ENCODE measurements around the gene MTCL3.

MTCL3 gene

DNA sequence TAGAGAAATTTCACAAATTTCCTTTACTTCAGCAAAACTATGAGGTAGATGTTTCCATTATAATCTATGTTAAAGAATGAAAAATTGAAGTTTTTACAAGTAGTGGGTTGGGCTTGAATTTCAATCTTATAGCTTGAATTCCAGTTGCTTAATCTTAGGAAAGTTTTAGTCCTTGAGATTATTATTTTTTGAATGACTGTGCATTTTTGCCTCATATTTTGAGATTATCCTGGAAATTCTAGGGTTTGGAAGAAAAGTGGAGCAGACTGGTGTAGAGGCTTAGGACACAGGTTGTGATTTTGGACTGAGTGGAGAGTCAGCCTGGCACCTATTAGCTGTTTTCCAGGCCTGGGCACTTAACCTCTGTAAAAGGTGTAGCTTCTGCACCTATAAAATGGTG lies 5.7 kb downstream of the MTCL3 start:
- Histone ChIP-seq H3K36me3 (ENCODE audit: insufficient read depth, low read length, poor library complexity, severe bottlenecking) (peaks cover 49% of the 10 kb centered on the region), H3K27ac (ENCODE audit: low read depth, low read length, poor library complexity, severe bottlenecking) (no peak overlapping the region), H3K27me3 (replicated peaks; ENCODE audit: insufficient read depth, low read depth, low read length, poor library complexity) (no peaks in the 10 kb centered on the region), H3K4me1 (ENCODE audit: insufficient read depth, low read length, poor library complexity, severe bottlenecking) (peaks cover 19% of the 10 kb centered on the region), H3K9me3 (ENCODE audit: low read depth, low read length, poor library complexity, severe bottlenecking) (peaks cover 8% of the 10 kb centered on the region), H3K4me3 (ENCODE audit: low read depth, low read length, poor library complexity, severe bottlenecking) (no peak overlapping the region)
- no peak for DNase-seq (ENCODE audit: low spot score)
- no TSS peak for BruUV-seq (replicated peaks)
- POLR2A ChIA-PET (ENCODE audit: low non-redundant PET): interaction anchor here (0.6 kb wide), 1 partner anchor 226 kb away, joined by 3 read pairs; no protein-coding TSS in a partner anchor
- intact Hi-C loops (cut with micrococcal nuclease; ENCODE audit: unreplicated experiment): no loop called here
- no peak for TF ChIP-seq EZH2 (IDR thresholded peaks at IDR 0.05; ENCODE audit: borderline replicate concordance, low read depth, low read length, poor library complexity, severe bottlenecking)
- TF ChIP-seq, protein P1, sequence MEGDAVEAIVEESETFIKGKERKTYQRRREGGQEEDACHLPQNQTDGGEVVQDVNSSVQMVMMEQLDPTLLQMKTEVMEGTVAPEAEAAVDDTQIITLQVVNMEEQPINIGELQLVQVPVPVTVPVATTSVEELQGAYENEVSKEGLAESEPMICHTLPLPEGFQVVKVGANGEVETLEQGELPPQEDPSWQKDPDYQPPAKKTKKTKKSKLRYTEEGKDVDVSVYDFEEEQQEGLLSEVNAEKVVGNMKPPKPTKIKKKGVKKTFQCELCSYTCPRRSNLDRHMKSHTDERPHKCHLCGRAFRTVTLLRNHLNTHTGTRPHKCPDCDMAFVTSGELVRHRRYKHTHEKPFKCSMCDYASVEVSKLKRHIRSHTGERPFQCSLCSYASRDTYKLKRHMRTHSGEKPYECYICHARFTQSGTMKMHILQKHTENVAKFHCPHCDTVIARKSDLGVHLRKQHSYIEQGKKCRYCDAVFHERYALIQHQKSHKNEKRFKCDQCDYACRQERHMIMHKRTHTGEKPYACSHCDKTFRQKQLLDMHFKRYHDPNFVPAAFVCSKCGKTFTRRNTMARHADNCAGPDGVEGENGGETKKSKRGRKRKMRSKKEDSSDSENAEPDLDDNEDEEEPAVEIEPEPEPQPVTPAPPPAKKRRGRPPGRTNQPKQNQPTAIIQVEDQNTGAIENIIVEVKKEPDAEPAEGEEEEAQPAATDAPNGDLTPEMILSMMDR (conservative IDR thresholded peaks at IDR 0.05; ENCODE audit: low read depth, low read length): no peak
- CTCF ChIA-PET: no interaction called here

DNA sequence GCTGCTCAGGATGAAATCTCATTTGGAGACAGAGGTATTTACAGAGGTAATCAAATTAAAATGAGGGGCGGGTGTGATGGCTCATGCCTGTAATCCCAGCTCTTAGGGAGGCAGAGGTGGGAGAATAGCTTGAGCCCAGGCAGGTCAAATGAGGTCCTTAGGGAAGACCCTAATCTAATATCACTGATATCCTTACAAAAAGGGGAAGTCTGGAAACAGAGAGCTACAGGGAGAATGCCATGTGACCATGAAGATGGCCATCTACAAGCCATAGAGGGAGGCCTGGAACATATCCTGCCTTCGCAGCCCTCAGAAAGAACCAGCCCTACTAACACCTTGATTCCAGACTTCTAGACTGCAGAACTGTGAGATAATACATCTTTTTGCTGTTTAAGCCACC lies 8.3 kb downstream of the MTCL3 start:
- no TSS peak for BruUV-seq (replicated peaks)
- H3K27ac ChIP-seq (ENCODE audit: low read depth, low read length, poor library complexity, severe bottlenecking): no peak overlapping the region
- H3K9me3 ChIP-seq (ENCODE audit: low read depth, low read length, poor library complexity, severe bottlenecking): peaks cover 8% of the 10 kb centered on the region
- ChIA-PET CTCF (no interaction called here), POLR2A (ENCODE audit: low non-redundant PET) (no interaction called here)
- peaks cover 11% of the 10 kb centered on the region for H3K4me1 ChIP-seq (ENCODE audit: insufficient read depth, low read length, poor library complexity, severe bottlenecking)
- peaks cover 57% of the 10 kb centered on the region for H3K36me3 ChIP-seq (ENCODE audit: insufficient read depth, low read length, poor library complexity, severe bottlenecking)
- intact Hi-C loops (cut with micrococcal nuclease; ENCODE audit: unreplicated experiment): no loop called here
- H3K4me3 ChIP-seq (ENCODE audit: low read depth, low read length, poor library complexity, severe bottlenecking): no peak overlapping the region
- no peak for DNase-seq (ENCODE audit: low spot score)
- TF ChIP-seq, protein P1 (conservative IDR thresholded peaks at IDR 0.05; ENCODE audit: low read depth, low read length): no peak
- no peak for TF ChIP-seq EZH2 (IDR thresholded peaks at IDR 0.05; ENCODE audit: borderline replicate concordance, low read depth, low read length, poor library complexity, severe bottlenecking)
- H3K27me3 ChIP-seq (replicated peaks; ENCODE audit: insufficient read depth, low read depth, low read length, poor library complexity): no peaks in the 10 kb centered on the region

DNA sequence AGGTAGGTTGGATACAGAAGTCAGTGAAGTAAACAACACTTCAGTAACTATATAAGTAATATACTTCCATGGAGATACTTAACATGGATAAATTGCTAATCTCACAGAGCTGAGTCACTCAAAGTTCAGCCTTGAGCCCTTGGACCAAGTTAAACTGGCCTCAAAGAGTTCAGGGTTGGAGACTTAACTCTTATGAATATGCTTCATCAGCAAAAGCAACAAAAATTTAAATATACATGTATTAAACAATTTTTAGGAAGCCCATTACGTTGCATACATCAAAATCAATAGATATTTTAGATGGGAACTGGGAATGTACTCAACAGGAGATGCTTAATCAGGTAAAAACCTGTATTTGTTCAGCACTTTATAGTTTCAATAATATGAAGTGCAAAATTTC lies 12.2 kb downstream of the MTCL3 start:
- intact Hi-C loops (cut with micrococcal nuclease; ENCODE audit: unreplicated experiment): no loop called here

More for the DNA sequence above, 12.2 kb downstream of the MTCL3 start:
- Histone ChIP-seq H3K27ac (ENCODE audit: low read depth, low read length, poor library complexity, severe bottlenecking) (no peak overlapping the region), H3K4me3 (ENCODE audit: low read depth, low read length, poor library complexity, severe bottlenecking) (no peak overlapping the region), H3K4me1 (ENCODE audit: insufficient read depth, low read length, poor library complexity, severe bottlenecking) (no peaks in the 10 kb centered on the region), H3K27me3 (replicated peaks; ENCODE audit: insufficient read depth, low read depth, low read length, poor library complexity) (no peaks in the 10 kb centered on the region), H3K9me3 (ENCODE audit: low read depth, low read length, poor library complexity, severe bottlenecking) (peaks cover 8% of the 10 kb centered on the region), H3K36me3 (ENCODE audit: insufficient read depth, low read length, poor library complexity, severe bottlenecking) (peaks cover 48% of the 10 kb centered on the region)
- CTCF ChIA-PET: no interaction called here
- no peak for TF ChIP-seq EZH2 (IDR thresholded peaks at IDR 0.05; ENCODE audit: borderline replicate concordance, low read depth, low read length, poor library complexity, severe bottlenecking)
- TF ChIP-seq, protein P1 (conservative IDR thresholded peaks at IDR 0.05; ENCODE audit: low read depth, low read length): no peak
- no TSS peak for BruUV-seq (replicated peaks)
- POLR2A ChIA-PET (ENCODE audit: low non-redundant PET): interaction anchor here (0.7 kb wide), 1 partner anchor 57 kb away, joined by 17 read pairs; no protein-coding TSS in a partner anchor
- DNase-seq (ENCODE audit: low spot score): no peak
